Measurements from ENCODE around the gene PRPSAP1. TPM values are rescaled to one million over a fixed set of nuclear protein-coding genes. Genes with fewer than 3 reads are reported as not detected.
"Not testable (repeated sequence)": the region's sequence is repeated elsewhere in the genome, so short reads cannot be mapped to it uniquely, and the experiment has no call there.

The PRPSAP1 gene
- total RNA-seq, 1 experiment from 2014 or later: 63.3 TPM

- TF ChIP-seq CTCF (conservative IDR thresholded peaks at IDR 0.05): no peak
- Histone ChIP-seq H3K9me2 (ENCODE audit: insufficient read depth) (no peaks in the 10 kb centered on the region), H3K4me3 (peak overlapping the region; percentile 73), H3K79me2 (ENCODE audit: low read depth) (peaks cover 18% of the 10 kb centered on the region), H4K20me1 (ENCODE audit: insufficient read depth) (no peaks in the 10 kb centered on the region), H3F3A (ENCODE audit: insufficient read depth, low read depth) (no peaks in the 10 kb centered on the region), H3K4me2 (peak overlapping the region; percentile 97), H3K27ac (peak overlapping the region; percentile 75), H3K36me3 (ENCODE audit: low read depth) (no peaks in the 10 kb centered on the region), H3K9me3 (ENCODE audit: insufficient read depth, low read depth) (no peaks in the 10 kb centered on the region), H3K4me1 (replicated peaks; ENCODE audit: insufficient read depth) (no peaks in the 10 kb centered on the region), H3K27me3 (ENCODE audit: insufficient read depth, low read depth) (no peaks in the 10 kb centered on the region), H2AFZ (peak overlapping the region; percentile 96)
- ChIA-PET CTCF (interaction anchor here (0.6 to 3.0 kb wide), 6 partner anchors 12 to 735 kb away, joined by 3 to 11 read pairs (median 4); no protein-coding TSS in a partner anchor), POLR2A (ENCODE audit: unreplicated experiment) (interaction anchor here (0.6 kb wide), 3 partner anchors 10 to 569 kb away, joined by 4 to 7 read pairs (median 4); no protein-coding TSS in a partner anchor)
- peak in 1 of 2 experiments; percentile 35 for DNase-seq
- no TSS peak for BruUV-seq (replicated peaks)
- intact Hi-C loops (cut with micrococcal nuclease; ENCODE audit: unreplicated experiment): no loop called here
Measured at GRCh38 chr17:76353004-76353598, 615 bp downstream of the PRPSAP1 start.

DNA sequence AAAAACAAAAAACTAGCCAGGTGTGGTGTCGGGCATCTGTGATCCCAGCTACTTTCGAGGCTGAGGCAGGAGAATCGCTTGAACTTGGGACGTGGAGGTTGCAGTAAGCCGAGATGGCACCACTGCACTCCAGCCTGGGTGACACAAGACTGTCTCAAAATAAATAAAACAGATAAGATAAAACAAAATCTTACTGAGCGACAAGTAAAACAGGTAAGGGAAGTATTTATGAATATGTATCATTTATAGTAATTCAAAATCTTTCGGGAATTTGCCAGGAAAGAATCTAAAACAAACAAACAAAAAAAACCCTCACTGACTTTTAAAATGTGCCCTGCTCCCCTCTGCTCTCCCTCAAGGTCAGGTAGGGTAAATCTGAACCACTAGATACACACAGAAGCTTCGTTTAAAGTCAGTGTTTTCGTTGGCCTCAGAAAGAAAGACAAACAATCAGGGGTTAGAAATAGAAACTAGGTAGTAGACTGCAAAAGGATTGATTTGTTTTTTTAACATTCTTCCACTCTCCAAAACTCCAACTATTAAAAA lies 2.1 kb downstream of the PRPSAP1 start:
- BruUV-seq (replicated peaks): no TSS peak
- TF ChIP-seq CTCF (conservative IDR thresholded peaks at IDR 0.05) (no peak), EZH2 (IDR thresholded peaks at IDR 0.05; ENCODE audit: low read depth) (no peak)
- ChIA-PET POLR2A (ENCODE audit: unreplicated experiment) (interaction anchor here (0.6 kb wide), 1 partner anchor 150 kb away, joined by 8 read pairs; no protein-coding TSS in a partner anchor), CTCF (interaction anchor here (3.0 kb wide), 1 partner anchor 13 kb away, joined by 11 read pairs; no protein-coding TSS in a partner anchor)
- no peak for DNase-seq
- intact Hi-C loops (cut with micrococcal nuclease; ENCODE audit: unreplicated experiment): no loop called here
- Histone ChIP-seq H3K9me3 (ENCODE audit: insufficient read depth, low read depth) (no peaks in the 10 kb centered on the region), H3K27ac (no peak overlapping the region), H3K79me2 (ENCODE audit: low read depth) (peaks cover 18% of the 10 kb centered on the region), H3F3A (ENCODE audit: insufficient read depth, low read depth) (no peaks in the 10 kb centered on the region), H3K27me3 (ENCODE audit: insufficient read depth, low read depth) (no peaks in the 10 kb centered on the region), H4K20me1 (ENCODE audit: insufficient read depth) (no peaks in the 10 kb centered on the region), H2AFZ (no peak overlapping the region), H3K9me2 (ENCODE audit: insufficient read depth) (no peaks in the 10 kb centered on the region), H3K4me3 (no peak overlapping the region), H3K4me2 (peak overlapping the region; percentile 22; the same call in 1 of the 2 replicates), H3K36me3 (ENCODE audit: low read depth) (no peaks in the 10 kb centered on the region), H3K4me1 (replicated peaks; ENCODE audit: insufficient read depth) (no peaks in the 10 kb centered on the region)

- no peaks in the 10 kb centered on the region for H3K36me3 ChIP-seq (ENCODE audit: low read depth)
- H4K20me1 ChIP-seq (ENCODE audit: insufficient read depth): no peaks in the 10 kb centered on the region
- no peaks in the 10 kb centered on the region for H3K9me3 ChIP-seq (ENCODE audit: insufficient read depth, low read depth)
- no peak overlapping the region for H3K27ac ChIP-seq
- no peaks in the 10 kb centered on the region for H3K27me3 ChIP-seq (ENCODE audit: insufficient read depth, low read depth)
- CTCF ChIA-PET: interaction anchor here (0.6 kb wide), 1 partner anchor 128 kb away, joined by 15 read pairs; no protein-coding TSS in a partner anchor
- H3K9me2 ChIP-seq (ENCODE audit: insufficient read depth): no peaks in the 10 kb centered on the region
- POLR2A ChIA-PET (ENCODE audit: unreplicated experiment): no interaction called here
- H3K79me2 ChIP-seq (ENCODE audit: low read depth): peaks cover 18% of the 10 kb centered on the region
- H3K4me1 ChIP-seq (replicated peaks; ENCODE audit: insufficient read depth): no peaks in the 10 kb centered on the region
- H3F3A ChIP-seq (ENCODE audit: insufficient read depth, low read depth): no peaks in the 10 kb centered on the region
- H2AFZ ChIP-seq: no peak overlapping the region
- H3K4me3 ChIP-seq: no peak overlapping the region
- no peak for TF ChIP-seq EZH2 (IDR thresholded peaks at IDR 0.05; ENCODE audit: low read depth)
- no peak for TF ChIP-seq CTCF (conservative IDR thresholded peaks at IDR 0.05)
- no TSS peak for BruUV-seq (replicated peaks)
- no peak overlapping the region for H3K4me2 ChIP-seq
- DNase-seq: no peak
- intact Hi-C loops (cut with micrococcal nuclease; ENCODE audit: unreplicated experiment): no loop called here
Measured at GRCh38 chr17:76350463-76350862, 3.3 kb downstream of the PRPSAP1 start.

GRCh38 chr17:76346936-76347335 lies 6.8 kb downstream of the PRPSAP1 start:
- intact Hi-C loops (cut with micrococcal nuclease; ENCODE audit: unreplicated experiment); H3K79me2 ChIP-seq (ENCODE audit: low read depth); H3K4me1 ChIP-seq (replicated peaks; ENCODE audit: insufficient read depth); CTCF ChIA-PET; H3K4me3 ChIP-seq; DNase-seq; H3K36me3 ChIP-seq (ENCODE audit: low read depth); H3K4me2 ChIP-seq; H2AFZ ChIP-seq; H3K9me2 ChIP-seq (ENCODE audit: insufficient read depth); BruUV-seq (replicated peaks); H3K27ac ChIP-seq; H3K9me3 ChIP-seq (ENCODE audit: insufficient read depth, low read depth); H4K20me1 ChIP-seq (ENCODE audit: insufficient read depth); H3K27me3 ChIP-seq (ENCODE audit: insufficient read depth, low read depth); POLR2A ChIA-PET (ENCODE audit: unreplicated experiment); H3F3A ChIP-seq (ENCODE audit: insufficient read depth, low read depth): not testable (repeated sequence)
